ENCODE data around the gene PSMD14. TPM values are rescaled to one million over a fixed set of nuclear protein-coding genes. Genes with fewer than 3 reads are reported as not detected.

PSMD14 gene
- total RNA-seq, 1 donor from 2014 or later: 55.2 TPM

- TF ChIP-seq, protein P1, sequence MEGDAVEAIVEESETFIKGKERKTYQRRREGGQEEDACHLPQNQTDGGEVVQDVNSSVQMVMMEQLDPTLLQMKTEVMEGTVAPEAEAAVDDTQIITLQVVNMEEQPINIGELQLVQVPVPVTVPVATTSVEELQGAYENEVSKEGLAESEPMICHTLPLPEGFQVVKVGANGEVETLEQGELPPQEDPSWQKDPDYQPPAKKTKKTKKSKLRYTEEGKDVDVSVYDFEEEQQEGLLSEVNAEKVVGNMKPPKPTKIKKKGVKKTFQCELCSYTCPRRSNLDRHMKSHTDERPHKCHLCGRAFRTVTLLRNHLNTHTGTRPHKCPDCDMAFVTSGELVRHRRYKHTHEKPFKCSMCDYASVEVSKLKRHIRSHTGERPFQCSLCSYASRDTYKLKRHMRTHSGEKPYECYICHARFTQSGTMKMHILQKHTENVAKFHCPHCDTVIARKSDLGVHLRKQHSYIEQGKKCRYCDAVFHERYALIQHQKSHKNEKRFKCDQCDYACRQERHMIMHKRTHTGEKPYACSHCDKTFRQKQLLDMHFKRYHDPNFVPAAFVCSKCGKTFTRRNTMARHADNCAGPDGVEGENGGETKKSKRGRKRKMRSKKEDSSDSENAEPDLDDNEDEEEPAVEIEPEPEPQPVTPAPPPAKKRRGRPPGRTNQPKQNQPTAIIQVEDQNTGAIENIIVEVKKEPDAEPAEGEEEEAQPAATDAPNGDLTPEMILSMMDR (IDR thresholded peaks at IDR 0.05; ENCODE audit: unreplicated experiment): no peak
Measured at GRCh38 chr2:161307676-161308075, 549 bp upstream of the PSMD14 start.

GRCh38 chr2:161312996-161313395 is 4.8 kb downstream of the PSMD14 start:
- H3K36me3 Mint-ChIP-seq (ENCODE audit: insufficient read depth): peaks cover 6% of the 10 kb centered on the region
- no peak overlapping the region for H3K27ac Mint-ChIP-seq
- peaks cover 11% of the 10 kb centered on the region for H3K4me1 Mint-ChIP-seq (ENCODE audit: low read depth)
- H3K4me3 Mint-ChIP-seq (ENCODE audit: low read depth): no peak overlapping the region
- DNase-seq (ENCODE audit: low spot score, unreplicated experiment): no peak
- H3K9me3 Mint-ChIP-seq (ENCODE audit: low read depth): no peaks in the 10 kb centered on the region
- TF ChIP-seq, protein P1 (IDR thresholded peaks at IDR 0.05; ENCODE audit: unreplicated experiment): no peak
- no peaks in the 10 kb centered on the region for H3K27me3 Mint-ChIP-seq

More at GRCh38 chr2:161307676-161308075, 549 bp upstream of the PSMD14 start:
- Mint-ChIP-seq H3K36me3 (ENCODE audit: insufficient read depth) (peaks cover 2% of the 10 kb centered on the region), H3K4me1 (ENCODE audit: low read depth) (peaks cover 8% of the 10 kb centered on the region), H3K4me3 (ENCODE audit: low read depth) (peak overlapping the region; percentile 96), H3K9me3 (ENCODE audit: low read depth) (peaks cover 6% of the 10 kb centered on the region), H3K27ac (peak overlapping the region; percentile 99), H3K27me3 (no peaks in the 10 kb centered on the region)
- no peak for DNase-seq (ENCODE audit: low spot score, unreplicated experiment)

DNA sequence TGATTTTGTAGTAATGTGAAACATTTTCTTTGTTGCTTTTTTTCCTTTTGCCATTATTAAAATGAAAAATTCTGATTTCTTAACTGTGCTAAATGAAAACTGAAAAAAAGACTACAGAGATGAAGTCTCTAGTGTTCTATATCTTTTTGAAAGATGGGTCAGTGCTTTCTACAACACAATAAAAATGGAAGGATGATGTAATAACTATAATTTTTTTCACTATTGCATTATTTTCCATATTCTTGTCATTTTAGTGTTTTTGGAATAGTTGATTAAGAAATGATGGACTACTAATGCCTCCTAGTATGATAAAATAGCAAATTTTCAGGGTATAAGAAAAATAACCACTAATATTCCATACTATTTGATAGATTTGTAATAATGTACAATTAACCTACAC is 7.2 kb downstream of the PSMD14 start:
- H3K27ac Mint-ChIP-seq: no peak overlapping the region
- H3K9me3 Mint-ChIP-seq (ENCODE audit: low read depth): no peaks in the 10 kb centered on the region
- DNase-seq (ENCODE audit: low spot score, unreplicated experiment): no peak
- TF ChIP-seq, protein P1 (IDR thresholded peaks at IDR 0.05; ENCODE audit: unreplicated experiment): no peak
- H3K4me3 Mint-ChIP-seq (ENCODE audit: low read depth): no peak overlapping the region
- peaks cover 6% of the 10 kb centered on the region for H3K36me3 Mint-ChIP-seq (ENCODE audit: insufficient read depth)
- H3K27me3 Mint-ChIP-seq: no peaks in the 10 kb centered on the region
- peaks cover 11% of the 10 kb centered on the region for H3K4me1 Mint-ChIP-seq (ENCODE audit: low read depth)

GRCh38 chr2:161316701-161317100 is 8.5 kb downstream of the PSMD14 start:
- Mint-ChIP-seq H3K27me3 (no peaks in the 10 kb centered on the region), H3K9me3 (ENCODE audit: low read depth) (no peaks in the 10 kb centered on the region), H3K4me1 (ENCODE audit: low read depth) (peaks cover 11% of the 10 kb centered on the region), H3K27ac (no peak overlapping the region), H3K36me3 (ENCODE audit: insufficient read depth) (peaks cover 6% of the 10 kb centered on the region), H3K4me3 (ENCODE audit: low read depth) (no peak overlapping the region)
- TF ChIP-seq, protein P1 (IDR thresholded peaks at IDR 0.05; ENCODE audit: unreplicated experiment): no peak
- DNase-seq (ENCODE audit: low spot score, unreplicated experiment): no peak

DNA sequence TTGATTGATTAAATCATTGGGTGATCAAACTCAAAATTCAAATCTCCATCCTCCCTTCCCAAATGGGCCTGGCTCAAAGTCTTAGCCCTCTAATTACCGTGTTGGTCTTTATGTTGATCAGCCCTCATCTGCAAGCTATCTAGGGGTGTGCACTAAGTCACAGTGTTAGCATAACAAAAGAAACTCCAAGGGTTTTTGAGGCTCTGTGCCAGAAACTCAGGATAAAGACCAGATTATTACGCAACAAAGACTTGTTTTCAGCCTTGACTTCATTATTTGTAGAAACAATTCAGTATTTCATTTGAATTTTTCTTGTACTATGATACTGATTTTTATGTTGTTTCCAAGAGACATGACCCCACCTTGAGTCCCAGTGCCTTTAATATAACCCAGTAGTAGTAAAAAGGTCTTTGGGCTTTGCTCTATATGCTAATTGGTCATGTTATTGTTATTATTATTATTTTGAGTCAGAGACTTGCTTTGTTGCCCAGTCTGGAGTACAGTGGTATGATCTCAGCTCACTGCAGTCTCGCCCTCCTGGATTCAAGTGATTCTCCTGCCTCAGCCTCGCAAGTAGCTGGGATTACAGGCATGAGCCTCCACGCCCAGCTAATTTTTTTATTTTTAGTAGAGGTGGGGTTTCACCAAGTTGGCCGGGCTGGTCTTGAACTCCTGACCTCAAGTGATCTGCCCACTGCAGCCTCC is 13.9 kb downstream of the PSMD14 start:
- TF ChIP-seq, protein P1 (IDR thresholded peaks at IDR 0.05; ENCODE audit: unreplicated experiment): no peak
- no peak for DNase-seq (ENCODE audit: low spot score, unreplicated experiment)
- H3K4me3 Mint-ChIP-seq (ENCODE audit: low read depth): no peak overlapping the region
- peaks cover 9% of the 10 kb centered on the region for H3K4me1 Mint-ChIP-seq (ENCODE audit: low read depth)
- H3K27ac Mint-ChIP-seq: no peak overlapping the region
- peaks cover 9% of the 10 kb centered on the region for H3K36me3 Mint-ChIP-seq (ENCODE audit: insufficient read depth)
- H3K27me3 Mint-ChIP-seq: no peaks in the 10 kb centered on the region
- H3K9me3 Mint-ChIP-seq (ENCODE audit: low read depth): no peaks in the 10 kb centered on the region

Measured in progenitor cell of endocrine pancreas (in vitro differentiated cells).